SK-N-MC (cell line): ENCODE data around the gene SOX6.

ENCODE experiments used
- DNase-seq: peaks from one replicate; pipeline ENCODE4 v3.0.0-alpha.2; 2011; ENCODE audit warnings: low read depth, low spot score
- H3K27ac ChIP-seq: fragments of 200-600 bp; sonication (generic); 2 replicates; pipeline ENCODE4 v1.5.1; 2016; ENCODE audit warnings: mixed run types
- H3K36me3 ChIP-seq: fragments of 200-600 bp; sonication (generic); 2 replicates; pipeline ENCODE4 v1.6.1; 2017; ENCODE audit warnings: antibody characterized with exemption, low read length, mixed read lengths; ENCODE audit not compliant: insufficient read depth
- H3K4me3 ChIP-seq: fragments of 200-600 bp; sonication (generic); 2 replicates; pipeline ENCODE4 v1.5.1; 2016
- H3K9ac ChIP-seq: fragments of 200-600 bp; sonication (generic); 2 replicates; pipeline ENCODE4 v1.8.0; 2017; ENCODE audit warnings: mixed run types, mixed read lengths; ENCODE audit not compliant: insufficient read length
- H3K9me3 ChIP-seq: fragments of 200-600 bp; sonication (generic); 2 replicates; pipeline ENCODE4 v1.6.1; 2017; ENCODE audit warnings: low read depth, mild to moderate bottlenecking, antibody characterized with exemption, low read length, moderate library complexity, mixed read lengths
- EZH2 ChIP-seq: fragments of 200-600 bp; sonication (generic); IDR thresholded peaks from one replicate; pipeline ENCODE4 v1.6.1; 2017; ENCODE audit warnings: antibody characterized with exemption
- FOXP2 ChIP-seq: optimal IDR thresholded peaks from 2 replicates; pipeline ENCODE3; 2011; ENCODE audit warnings: mild to moderate bottlenecking, moderate library complexity; ENCODE audit not compliant: insufficient read depth; ENCODE audit errors: extremely low read length, control extremely low read depth
- POLR2AphosphoS5 ChIP-seq: IDR thresholded peaks from 2 replicates; pipeline ENCODE4 v1.6.1; 2012; ENCODE audit warnings: mild to moderate bottlenecking, low read depth, low read length, borderline replicate concordance

Gene SOX6

GRCh38 chr11:16193897-16194381 is 162.4 kb downstream of the SOX6 start:
- H3K9me3 ChIP-seq = no peaks in the 10 kb centered on the region
- peaks cover 9% of the 10 kb centered on the region; the same call in 1 of the 2 replicates for H3K36me3 ChIP-seq
- H3K9ac ChIP-seq = no peak overlapping the region
- H3K27ac ChIP-seq = peak overlapping the region; percentile 15; the same call in 1 of the 2 replicates
- DNase-seq = no peak
- no peak overlapping the region for H3K4me3 ChIP-seq
- TF ChIP-seq POLR2AphosphoS5 = no peak
- no peak for TF ChIP-seq FOXP2
- no peak for TF ChIP-seq EZH2

DNA sequence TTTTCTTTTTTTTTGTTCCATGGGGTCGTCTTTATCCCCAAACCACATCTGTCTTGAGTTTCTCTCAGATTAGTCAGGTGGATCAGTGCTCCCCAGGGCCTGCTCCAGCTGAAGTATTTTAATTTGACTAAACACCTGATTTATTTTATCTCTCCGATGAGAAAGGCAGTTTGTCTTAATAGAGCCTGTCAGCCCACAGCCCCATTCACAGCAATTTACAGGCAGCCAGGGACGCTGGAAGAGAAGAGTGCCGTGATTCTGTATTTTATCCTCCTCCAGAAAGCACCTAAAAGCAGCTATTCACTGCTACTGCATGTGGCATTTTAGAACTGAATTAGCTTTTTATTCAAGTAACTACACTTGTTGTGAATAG is 164.5 kb downstream of the SOX6 start:
- Histone ChIP-seq H3K36me3 (peaks cover 4% of the 10 kb centered on the region), H3K27ac (peak overlapping the region; percentile 69; the same call in 1 of the 2 replicates), H3K9ac (peak overlapping the region; percentile 51), H3K9me3 (no peaks in the 10 kb centered on the region), H3K4me3 (peak overlapping the region; percentile 24)
- TF ChIP-seq EZH2 = no peak
- TF ChIP-seq FOXP2 = no peak
- TF ChIP-seq POLR2AphosphoS5 = no peak
- no peak for DNase-seq

DNA sequence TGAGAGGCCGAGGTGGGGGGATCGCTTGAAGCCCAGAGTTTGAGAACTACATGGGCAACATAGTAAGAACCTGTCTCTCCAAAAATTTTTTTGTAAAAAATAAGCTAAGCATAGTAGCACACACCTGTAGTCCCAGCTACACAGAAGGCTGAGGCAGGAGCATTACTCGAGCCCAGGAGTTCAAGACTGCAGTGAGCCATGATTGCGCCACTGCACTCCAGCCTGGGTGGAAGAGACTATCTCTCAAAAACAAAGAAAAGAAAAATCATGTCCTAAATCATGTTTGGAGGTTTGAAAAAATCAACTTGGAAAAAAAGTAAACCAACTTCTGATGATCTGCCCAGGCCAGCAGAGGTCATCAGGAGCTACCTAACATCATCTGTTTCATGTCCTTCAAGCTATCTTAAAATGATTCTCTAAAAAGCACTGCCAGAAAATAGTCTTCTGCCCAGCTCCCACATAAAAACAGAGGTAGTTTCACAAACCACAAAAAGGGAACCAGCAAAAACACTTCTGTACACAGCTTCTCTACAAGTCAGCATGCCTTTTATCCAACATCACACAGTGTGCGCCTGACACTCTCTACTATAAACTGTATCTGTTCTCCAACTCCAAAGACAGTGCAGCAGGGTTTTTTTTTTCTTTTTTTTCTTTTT is 165.0 kb downstream of the SOX6 start:
- DNase-seq = no peak
- Histone ChIP-seq H3K36me3 (peaks cover 10% of the 10 kb centered on the region), H3K9me3 (no peaks in the 10 kb centered on the region), H3K27ac (peak overlapping the region; percentile 69; the same call in 1 of the 2 replicates), H3K9ac (no peak overlapping the region), H3K4me3 (peak overlapping the region; percentile 24; the same call in 1 of the 2 replicates)
- TF ChIP-seq POLR2AphosphoS5 (no peak), FOXP2 (no peak), EZH2 (no peak)

GRCh38 chr11:16186680-16187079 is 169.7 kb downstream of the SOX6 start:
- H3K9me3 ChIP-seq = no peaks in the 10 kb centered on the region
- H3K36me3 ChIP-seq = peaks cover 35% of the 10 kb centered on the region
- no peak for DNase-seq
- H3K9ac ChIP-seq = no peak overlapping the region
- TF ChIP-seq FOXP2 (no peak), EZH2 (no peak), POLR2AphosphoS5 (no peak)
- no peak overlapping the region for H3K27ac ChIP-seq
- H3K4me3 ChIP-seq = no peak overlapping the region

DNA sequence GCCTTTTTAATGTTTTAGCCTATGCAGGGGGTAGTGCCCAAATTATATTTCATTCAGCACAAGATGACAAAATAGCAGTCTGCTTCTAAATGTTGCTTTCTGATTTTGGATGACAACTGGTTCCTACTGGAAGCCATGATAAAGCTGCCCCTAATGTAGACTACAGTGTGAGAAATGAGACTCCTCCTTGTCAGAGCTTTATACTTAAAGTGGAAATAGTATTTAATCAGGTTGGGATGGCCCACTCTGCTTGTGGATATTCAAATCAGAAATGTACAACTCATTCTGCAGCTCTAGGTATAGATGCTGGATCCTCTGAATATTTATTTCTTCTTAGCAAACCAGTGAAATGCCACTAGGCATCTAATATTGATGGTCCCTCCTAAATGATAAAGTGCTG is 171.3 kb downstream of the SOX6 start:
- H3K9me3 ChIP-seq = no peaks in the 10 kb centered on the region
- H3K9ac ChIP-seq = no peak overlapping the region
- H3K27ac ChIP-seq = peak overlapping the region; percentile 38; the same call in 1 of the 2 replicates
- no peak overlapping the region for H3K4me3 ChIP-seq
- TF ChIP-seq EZH2 = no peak
- TF ChIP-seq FOXP2 = no peak
- TF ChIP-seq POLR2AphosphoS5 = no peak
- no peak for DNase-seq
- peaks cover 35% of the 10 kb centered on the region for H3K36me3 ChIP-seq

DNA sequence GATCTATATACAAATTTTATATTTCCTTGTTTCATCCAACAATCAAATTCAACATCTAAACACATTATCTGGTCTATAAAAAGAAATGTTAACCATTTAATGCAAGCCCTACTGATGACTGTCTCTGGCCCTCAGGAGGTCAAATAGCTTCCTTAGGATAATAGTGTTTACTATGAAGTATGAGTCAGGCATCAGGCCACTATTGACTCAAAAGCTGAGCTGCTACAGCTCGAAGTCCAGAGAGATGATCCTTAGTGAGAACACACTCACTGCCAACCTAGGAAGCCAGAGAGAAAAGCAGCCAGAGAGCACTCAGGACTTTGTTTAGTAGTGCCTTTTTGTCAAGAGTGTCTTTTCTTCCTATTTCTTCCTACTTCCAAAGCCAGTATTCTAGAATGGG is 171.8 kb downstream of the SOX6 start:
- no peak for DNase-seq
- peaks cover 35% of the 10 kb centered on the region for H3K36me3 ChIP-seq
- H3K27ac ChIP-seq = peak overlapping the region; percentile 38
- H3K9ac ChIP-seq = no peak overlapping the region
- H3K4me3 ChIP-seq = no peak overlapping the region
- no peaks in the 10 kb centered on the region for H3K9me3 ChIP-seq
- no peak for TF ChIP-seq POLR2AphosphoS5

- H3K9ac ChIP-seq = no peak overlapping the region
- peak overlapping the region; percentile 43; the same call in 1 of the 2 replicates for H3K27ac ChIP-seq
- H3K4me3 ChIP-seq = no peak overlapping the region
- no peak for DNase-seq
- no peaks in the 10 kb centered on the region for H3K9me3 ChIP-seq
- TF ChIP-seq EZH2 (no peak), FOXP2 (no peak), POLR2AphosphoS5 (no peak)
- peaks cover 37% of the 10 kb centered on the region for H3K36me3 ChIP-seq
These were observed 173.8 kb downstream of the SOX6 start for GRCh38 chr11:16182553-16182952.

- Histone ChIP-seq H3K4me3 (no peak overlapping the region), H3K9me3 (no peaks in the 10 kb centered on the region), H3K36me3 (peaks cover 35% of the 10 kb centered on the region), H3K27ac (peak overlapping the region; percentile 77; the same call in 1 of the 2 replicates), H3K9ac (no peak overlapping the region)
- no peak for TF ChIP-seq EZH2
- TF ChIP-seq POLR2AphosphoS5 = no peak
- TF ChIP-seq FOXP2 = no peak
- no peak for DNase-seq
These were observed 175.5 kb downstream of the SOX6 start for GRCh38 chr11:16180868-16181267.

GRCh38 chr11:16179676-16180075 is 176.7 kb downstream of the SOX6 start:
- Histone ChIP-seq H3K4me3 (peak overlapping the region; percentile 36), H3K36me3 (peaks cover 23% of the 10 kb centered on the region), H3K9ac (no peak overlapping the region), H3K9me3 (no peaks in the 10 kb centered on the region), H3K27ac (peak overlapping the region; percentile 77)
- DNase-seq = peak; percentile 62
- no peak for TF ChIP-seq FOXP2
- TF ChIP-seq POLR2AphosphoS5 = no peak
- TF ChIP-seq EZH2 = no peak
